Mesenchymal stem cell (in vitro differentiated cells and primary cell): ENCODE data around the gene HS3ST2.

Source experiments
- DNase-seq: peaks from one replicate; pipeline ENCODE4 v3.0.0-alpha.2; 2013
- H2AFZ ChIP-seq: one replicate; pipeline ENCODE4 v1.6.1; 2013; ENCODE audit warnings: low read depth, mild to moderate bottlenecking, control low read depth, inconsistent platforms, low read length, moderate library complexity
- H2AK5ac ChIP-seq: 2 replicates; pipeline ENCODE4 v1.6.1; 2013; ENCODE audit warnings: low read length, moderate library complexity, mild to moderate bottlenecking, inconsistent platforms; ENCODE audit not compliant: severe bottlenecking
- H2BK120ac ChIP-seq: one replicate; pipeline ENCODE4 v1.6.1; 2013; ENCODE audit warnings: low read depth, mild to moderate bottlenecking, inconsistent platforms, low read length, moderate library complexity
- H2BK12ac ChIP-seq, 2 experiments: one replicate each; pipeline ENCODE4 v1.6.1; 2013; ENCODE audit warnings: inconsistent platforms in 2 of 2, low read length in 2 of 2, mild to moderate bottlenecking in 2 of 2, moderate library complexity in 2 of 2, control low read depth in 1 of 2
- H2BK15ac ChIP-seq: one replicate; pipeline ENCODE4 v1.6.1; 2013; ENCODE audit warnings: mild to moderate bottlenecking, low read depth, inconsistent platforms; ENCODE audit not compliant: poor library complexity, severe bottlenecking
- H2BK5ac ChIP-seq: 2 replicates; pipeline ENCODE4 v1.6.1; 2013; ENCODE audit warnings: low read depth, mild to moderate bottlenecking, low read length, control low read depth, inconsistent platforms; ENCODE audit not compliant: poor library complexity, severe bottlenecking
- H3K14ac ChIP-seq, 2 experiments: one replicate each; pipeline ENCODE4 v1.6.1; 2013; ENCODE audit warnings: inconsistent platforms in 2 of 2, low read length in 2 of 2, control low read depth in 1 of 2, mild to moderate bottlenecking in 1 of 2, moderate library complexity in 1 of 2
- H3K18ac ChIP-seq, 2 experiments: one replicate each; pipeline ENCODE4 v1.6.1; 2013; ENCODE audit warnings: inconsistent platforms in 2 of 2, low read length in 2 of 2, control low read depth in 1 of 2, low read depth in 1 of 2, mild to moderate bottlenecking in 1 of 2
- H3K23ac ChIP-seq, 2 experiments: one replicate each; pipeline ENCODE4 v1.6.1; 2013; ENCODE audit warnings: inconsistent platforms in 2 of 2, low read length in 2 of 2, mild to moderate bottlenecking in 2 of 2, moderate library complexity in 2 of 2, control low read depth in 1 of 2
- H3K27ac ChIP-seq: 2 replicates; pipeline ENCODE4 v1.5.1; 2013; ENCODE audit warnings: mild to moderate bottlenecking, moderate library complexity, low read length, control low read depth, inconsistent platforms; ENCODE audit not compliant: poor library complexity, severe bottlenecking
- H3K27me3 ChIP-seq, 2 experiments: 2 replicates each; pipeline versions ENCODE4 v1.6.1 to v1.7.0; 2013; ENCODE audit warnings: low read length in 2 of 2, mild to moderate bottlenecking in 2 of 2, moderate library complexity in 2 of 2, control low read depth in 1 of 2, inconsistent platforms in 1 of 2; ENCODE audit not compliant: control insufficient read depth in 1 of 2, insufficient read depth in 1 of 2
- H3K36me3 ChIP-seq, 2 experiments: 2 replicates each; pipeline versions ENCODE4 v1.6.1 to v1.7.0; 2013; ENCODE audit warnings: low read length in 2 of 2, control low read depth in 1 of 2, inconsistent platforms in 1 of 2, low read depth in 1 of 2, mild to moderate bottlenecking in 1 of 2; ENCODE audit not compliant: insufficient read depth in 2 of 2, control insufficient read depth in 1 of 2
- H3K4ac ChIP-seq, 2 experiments: one replicate each; pipeline ENCODE4 v1.6.1; 2013; ENCODE audit warnings: inconsistent platforms in 2 of 2, low read length in 2 of 2, mild to moderate bottlenecking in 2 of 2, moderate library complexity in 2 of 2, control low read depth in 1 of 2, low read depth in 1 of 2
- H3K4me1 ChIP-seq: 2 replicates; pipeline ENCODE4 v1.6.1; 2013; ENCODE audit warnings: low read depth, low read length, control low read depth; ENCODE audit not compliant: control insufficient read depth, insufficient read depth
- H3K4me2 ChIP-seq: 2 replicates; pipeline ENCODE4 v1.6.1; 2013; ENCODE audit warnings: low read length, mild to moderate bottlenecking, inconsistent platforms; ENCODE audit not compliant: poor library complexity, severe bottlenecking
- H3K4me3 ChIP-seq, 2 experiments: 2 replicates each; pipeline versions ENCODE4 v1.5.1 to v1.7.0; 2013; ENCODE audit warnings: low read length in 2 of 2, mild to moderate bottlenecking in 2 of 2, control low read depth in 1 of 2, low read depth in 1 of 2; ENCODE audit not compliant: insufficient read depth in 1 of 2
- H3K79me1 ChIP-seq: replicated peaks from 2 replicates; pipeline ENCODE4 v1.6.1; 2013; ENCODE audit warnings: mild to moderate bottlenecking, control low read depth, low read length, inconsistent platforms; ENCODE audit not compliant: poor library complexity, severe bottlenecking
- H3K9ac ChIP-seq: 2 replicates; pipeline ENCODE4 v1.7.0; 2013; ENCODE audit warnings: mild to moderate bottlenecking, low read length, moderate library complexity
- H3K9me3 ChIP-seq: 2 replicates; pipeline ENCODE4 v1.7.0; 2013; ENCODE audit warnings: mild to moderate bottlenecking, low read length; ENCODE audit not compliant: control insufficient read depth
- H4K8ac ChIP-seq: one replicate; pipeline ENCODE4 v1.6.1; 2013; ENCODE audit warnings: inconsistent platforms, mild to moderate bottlenecking, low read length, moderate library complexity
- H4K91ac ChIP-seq: one replicate; pipeline ENCODE4 v1.6.1; 2013; ENCODE audit warnings: mild to moderate bottlenecking, low read length, inconsistent platforms
- WGBS: methylation state at CpG from one replicate; pipeline ENCODE4 v1.1.7; 2013; ENCODE audit warnings: mixed read lengths; 5-methylcytosine and 5-hydroxymethylcytosine counted together

The HS3ST2 gene

DNA sequence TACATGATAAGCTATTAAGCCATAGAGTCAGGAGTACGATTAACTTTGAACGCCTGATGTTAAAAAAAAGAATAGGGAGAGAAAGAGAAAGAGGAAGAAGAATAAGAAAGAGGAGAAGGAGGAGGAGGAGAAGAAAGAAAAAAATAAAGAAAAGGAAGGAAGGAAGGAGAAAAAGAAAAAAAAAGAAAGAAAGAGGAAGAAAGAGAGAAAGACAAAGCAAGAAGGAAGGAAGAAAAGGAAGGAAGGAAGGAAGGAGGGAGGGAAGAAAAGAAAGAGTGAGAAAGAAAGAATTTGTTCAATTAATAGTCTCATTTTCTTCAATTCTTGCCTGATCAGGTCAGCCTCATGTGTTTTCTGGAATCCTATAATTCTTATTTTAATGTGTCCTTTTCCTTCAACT lies 33.7 kb downstream of the HS3ST2 start:
- Histone ChIP-seq H3K4me2 (no peak overlapping the region), H2BK120ac (no peak overlapping the region), H3K27ac (no peak overlapping the region), H3K9me3 (no peaks in the 10 kb centered on the region), H3K14ac (no peak overlapping the region), H3K79me1 (no peaks in the 10 kb centered on the region), H2BK12ac (no peak overlapping the region), H2BK5ac (no peak overlapping the region), H3K27me3 (peaks cover 0 to 13% of the 10 kb centered on the region in 2 experiments), H4K91ac (no peak overlapping the region), H4K8ac (no peak overlapping the region), H3K4me3 (no peak overlapping the region), H3K9ac (no peak overlapping the region), H3K36me3 (no peaks in the 10 kb centered on the region), H2BK15ac (no peak overlapping the region), H3K23ac (no peak overlapping the region), H2AFZ (no peak overlapping the region), H3K18ac (no peak overlapping the region), H3K4me1 (no peaks in the 10 kb centered on the region), H2AK5ac (no peak overlapping the region), H3K4ac (no peak overlapping the region)
- no peak for DNase-seq
- 93% methylated on average over 2 of the region's 2 CpGs for WGBS

DNA sequence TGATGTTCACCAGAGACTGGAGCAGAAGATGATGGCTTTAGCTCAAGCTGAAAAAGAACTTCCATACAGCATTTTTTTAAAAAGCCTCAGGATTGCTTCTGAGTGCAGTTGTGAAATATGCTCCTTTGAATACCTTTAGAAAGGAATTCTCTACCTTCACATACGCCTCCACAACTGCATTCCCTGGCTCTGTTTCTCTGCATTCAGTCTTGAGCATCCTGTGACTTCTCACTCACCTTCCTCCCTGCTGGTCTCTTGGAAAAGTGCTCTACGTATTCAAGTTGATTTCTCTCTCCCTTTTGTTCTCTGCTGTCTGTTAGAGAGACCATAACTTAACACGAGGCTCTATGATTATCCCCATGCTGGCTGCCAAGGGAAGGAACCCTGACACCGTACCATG lies 34.5 kb downstream of the HS3ST2 start:
- 27% methylated on average over 4 of the region's 4 CpGs for WGBS
- Histone ChIP-seq H2BK5ac (no peak overlapping the region), H3K27me3 (peaks cover 0 to 15% of the 10 kb centered on the region in 2 experiments), H3K23ac (no peak overlapping the region), H2BK15ac (no peak overlapping the region), H3K4me1 (no peaks in the 10 kb centered on the region), H4K91ac (no peak overlapping the region), H3K36me3 (no peaks in the 10 kb centered on the region), H2BK12ac (no peak overlapping the region), H3K4ac (no peak overlapping the region), H2AK5ac (no peak overlapping the region), H3K4me2 (no peak overlapping the region), H3K14ac (no peak overlapping the region), H3K18ac (no peak overlapping the region), H3K27ac (no peak overlapping the region), H3K79me1 (no peaks in the 10 kb centered on the region), H4K8ac (no peak overlapping the region), H2AFZ (no peak overlapping the region), H3K9ac (no peak overlapping the region), H3K4me3 (no peak overlapping the region), H2BK120ac (no peak overlapping the region), H3K9me3 (no peaks in the 10 kb centered on the region)
- DNase-seq = no peak

DNA sequence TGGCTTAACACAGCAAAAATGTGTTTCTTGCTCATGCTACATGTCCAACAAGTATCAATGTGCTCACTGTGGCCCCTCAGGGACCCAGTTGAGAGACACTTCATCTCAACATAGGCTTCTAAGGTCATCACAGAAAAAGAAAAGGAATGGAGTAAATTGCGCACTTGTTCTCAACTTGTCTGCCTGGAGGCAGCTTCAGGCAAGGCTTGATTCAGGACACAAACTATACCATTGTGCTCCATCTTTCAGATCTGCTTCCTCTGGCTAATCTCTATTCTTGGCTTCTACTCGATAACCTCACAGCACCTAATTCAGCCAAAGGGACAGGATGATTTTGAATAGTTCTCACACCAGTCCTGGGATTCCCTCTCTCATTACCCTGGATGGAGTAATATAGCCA lies 35.6 kb downstream of the HS3ST2 start:
- Histone ChIP-seq H3K79me1 (no peaks in the 10 kb centered on the region), H2BK5ac (no peak overlapping the region), H3K27ac (no peak overlapping the region), H2AFZ (no peak overlapping the region), H4K91ac (no peak overlapping the region), H3K14ac (no peak overlapping the region), H3K36me3 (no peaks in the 10 kb centered on the region), H3K27me3 (peaks cover 0 to 17% of the 10 kb centered on the region in 2 experiments), H3K4me2 (no peak overlapping the region), H3K4me3 (no peak overlapping the region), H3K4ac (no peak overlapping the region), H2BK15ac (no peak overlapping the region), H3K4me1 (no peaks in the 10 kb centered on the region), H3K9ac (no peak overlapping the region), H4K8ac (no peak overlapping the region), H2BK120ac (no peak overlapping the region), H3K18ac (no peak overlapping the region), H2AK5ac (no peak overlapping the region), H3K23ac (no peak overlapping the region), H3K9me3 (no peaks in the 10 kb centered on the region), H2BK12ac (no peak overlapping the region)
- WGBS = 92% methylated on average over 2 of the region's 2 CpGs
- no peak for DNase-seq

DNA sequence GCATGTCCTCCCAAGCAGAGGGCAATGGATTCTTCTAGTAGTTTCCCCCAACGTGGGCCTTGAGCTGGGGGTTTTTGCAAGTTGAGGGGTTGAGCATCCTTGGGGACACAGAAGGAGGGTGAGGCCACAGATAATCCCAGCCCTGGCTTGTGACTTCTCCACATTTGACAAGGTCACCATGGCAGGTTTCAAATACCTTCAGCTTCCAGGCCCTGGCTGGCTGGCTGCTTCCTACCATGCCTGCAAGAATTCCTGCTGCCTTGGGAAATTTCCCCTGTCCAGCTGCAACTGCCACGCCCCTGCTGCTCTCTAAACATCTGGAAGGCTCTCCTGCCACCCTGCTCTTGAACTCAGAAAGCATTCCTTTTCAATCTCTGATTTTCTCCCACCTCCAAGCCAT lies 41.3 kb downstream of the HS3ST2 start:
- Histone ChIP-seq H2BK12ac (no peak overlapping the region), H3K18ac (no peak overlapping the region), H2BK5ac (no peak overlapping the region), H3K23ac (no peak overlapping the region), H3K4me2 (no peak overlapping the region), H4K91ac (no peak overlapping the region), H3K9ac (no peak overlapping the region), H3K9me3 (no peaks in the 10 kb centered on the region), H4K8ac (no peak overlapping the region), H3K4ac (no peak overlapping the region), H2BK120ac (no peak overlapping the region), H2BK15ac (no peak overlapping the region), H2AK5ac (no peak overlapping the region), H3K27me3 (peaks cover 0 to 8% of the 10 kb centered on the region in 2 experiments), H3K14ac (no peak overlapping the region), H3K27ac (no peak overlapping the region), H2AFZ (no peak overlapping the region), H3K36me3 (no peaks in the 10 kb centered on the region), H3K4me3 (no peak overlapping the region), H3K79me1 (no peaks in the 10 kb centered on the region), H3K4me1 (no peaks in the 10 kb centered on the region)
- 33% methylated on average over 2 of the region's 2 CpGs for WGBS
- DNase-seq = no peak
